NOMO-1 treated with DMSO at 0.1 percent for 48 hours (cell line): Measurements from ENCODE around the gene RBM3.

Experiments
- DNase-seq: peaks from one replicate; lab custom pipeline; 2025; ENCODE audit not compliant: unreplicated experiment; lab: John Stamatoyannopoulos, UW

RBM3 gene

DNA sequence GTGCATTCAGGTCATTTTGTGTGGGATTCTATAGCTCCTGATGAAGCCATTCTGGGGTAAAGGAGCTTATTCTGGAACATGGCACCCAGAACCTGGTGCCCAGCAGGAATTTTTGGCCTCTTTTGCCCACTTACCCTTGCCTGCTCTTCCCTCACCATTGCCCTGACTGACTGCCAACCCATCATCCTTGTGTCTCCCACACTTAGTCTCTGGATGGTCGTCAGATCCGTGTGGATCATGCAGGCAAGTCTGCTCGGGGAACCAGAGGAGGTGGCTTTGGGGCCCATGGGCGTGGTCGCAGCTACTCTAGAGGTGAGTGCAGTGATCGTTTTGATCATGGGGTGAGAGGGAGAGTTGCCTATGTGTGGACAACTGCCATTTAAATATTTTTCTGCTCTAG lies 1.8 kb downstream of the RBM3 start:
- no peak for DNase-seq

- no peak for DNase-seq
These were observed 4.4 kb downstream of the RBM3 start for GRCh38 chrX:48578661-48579128.

- DNase-seq = no peak
These were observed 5.0 kb downstream of the RBM3 start for GRCh38 chrX:48579259-48579658.

GRCh38 chrX:48580662-48581061 lies 6.4 kb downstream of the RBM3 start:
- DNase-seq = no peak

- DNase-seq = no peak
These were observed 10.4 kb downstream of the RBM3 start for GRCh38 chrX:48584698-48585097.

DNA sequence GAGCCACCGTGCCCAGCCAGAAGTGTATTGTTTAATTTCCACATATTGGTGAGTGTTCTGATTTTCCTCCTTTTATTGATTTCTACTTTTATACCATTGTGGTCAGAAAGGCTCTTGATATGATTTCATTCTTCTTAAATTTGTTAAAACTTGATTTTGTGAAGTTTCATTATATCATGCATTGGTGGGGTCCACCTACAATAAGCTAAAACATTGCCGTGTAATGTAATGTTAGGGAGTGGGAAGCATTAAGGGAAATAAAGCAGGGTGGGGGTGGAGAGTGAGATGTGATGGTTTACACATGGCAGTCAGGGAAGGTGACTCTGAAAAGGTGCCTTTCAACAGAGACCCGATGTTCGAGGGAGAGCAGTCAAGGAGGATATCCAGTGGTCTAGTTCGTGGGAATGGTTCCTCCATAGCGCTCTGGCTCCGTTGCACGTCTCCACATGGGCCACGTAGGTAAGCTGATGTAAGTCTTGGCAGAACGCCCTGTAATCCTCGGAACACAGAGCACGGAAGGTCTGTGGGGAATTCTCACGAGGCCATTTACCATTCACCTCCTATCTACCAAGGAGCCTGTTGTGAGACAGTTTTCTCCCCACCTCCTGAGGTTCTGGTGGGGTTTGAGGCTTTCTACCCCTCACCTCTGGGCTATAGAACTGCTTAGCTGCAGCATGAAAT lies 15.3 kb downstream of the RBM3 start:
- DNase-seq = no peak

GRCh38 chrX:48590203-48591103 lies 16.2 kb downstream of the RBM3 start:
- no peak for DNase-seq

DNA sequence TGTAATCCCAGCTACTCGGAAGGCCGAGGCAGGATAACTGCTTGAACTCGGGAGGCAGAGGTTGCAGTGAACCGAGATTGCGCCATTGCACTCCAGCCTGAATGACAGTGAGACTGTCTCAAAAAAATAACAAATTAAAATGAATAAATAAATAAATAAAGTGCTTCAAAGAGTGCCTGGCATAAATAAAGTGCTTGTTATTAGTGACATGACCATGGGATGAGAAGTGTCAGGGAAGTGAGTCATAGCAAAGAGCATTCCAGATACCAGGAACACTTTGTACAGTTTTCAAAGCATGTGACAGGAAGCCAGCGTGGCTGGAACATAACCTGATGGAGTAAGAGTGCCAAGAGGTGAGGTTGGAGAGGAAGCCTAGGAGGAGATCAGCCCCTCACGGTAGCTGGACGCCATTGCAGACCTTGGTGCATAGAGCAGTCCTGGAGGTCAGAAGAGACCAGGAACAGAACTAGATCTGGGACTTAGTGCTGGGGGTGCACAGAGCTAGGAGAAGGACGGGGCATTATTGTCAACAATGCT lies 17.0 kb downstream of the RBM3 start:
- no peak for DNase-seq

GRCh38 chrX:48592971-48593370 lies 18.7 kb downstream of the RBM3 start:
- no peak for DNase-seq

- no peak for DNase-seq
These were observed 21.6 kb downstream of the RBM3 start for GRCh38 chrX:48595929-48596328.

DNA sequence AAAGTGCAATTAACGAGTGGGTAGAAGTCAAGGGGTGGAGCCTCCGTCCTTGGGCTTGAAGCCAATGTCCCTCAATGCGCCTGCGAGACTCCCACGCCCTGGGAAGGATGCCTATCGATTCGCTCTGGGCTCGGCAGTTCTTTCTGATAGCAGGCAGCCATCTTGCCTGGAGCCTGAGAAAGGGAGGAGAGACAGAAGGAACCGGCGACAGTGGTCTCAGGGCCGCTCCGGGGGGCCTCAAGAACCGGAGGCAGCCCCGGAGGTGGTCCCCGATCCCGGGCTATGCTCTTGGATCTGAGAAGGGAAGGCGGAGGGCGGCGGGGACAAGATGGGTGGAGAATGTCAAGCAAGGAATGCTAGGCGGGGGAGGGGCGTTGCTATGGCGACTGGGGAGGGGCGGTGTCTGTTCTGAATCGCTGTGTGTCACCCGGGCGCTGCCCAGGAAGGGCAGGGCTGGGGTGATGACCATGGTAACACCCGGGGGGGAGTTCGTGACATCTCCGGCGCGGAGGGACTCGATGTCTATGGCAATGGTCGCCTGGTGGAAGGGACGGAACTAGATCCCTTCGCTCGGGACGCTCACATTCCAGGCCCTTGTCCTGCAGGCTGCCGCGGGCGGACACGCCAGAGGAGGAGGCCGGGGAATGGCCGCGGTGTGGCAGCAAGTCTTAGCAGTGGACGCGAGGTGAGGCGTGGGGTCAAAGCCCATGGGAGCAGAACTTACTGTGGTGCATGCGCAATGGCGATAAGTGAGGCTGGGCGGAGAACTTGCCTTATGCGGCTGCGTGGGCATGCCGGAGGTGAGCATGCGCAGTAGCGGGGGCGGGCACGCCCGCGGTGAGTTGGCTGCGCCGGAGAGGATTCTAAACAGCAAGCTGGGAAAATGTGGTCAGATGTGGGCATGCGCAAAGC lies 23.3 kb downstream of the RBM3 start, which contains the start of gene WDR13:
WDR13 (plus strand) TSS at position 140 of the 912 bp plus-strand sequence; CDS start at position 645, 505 bp downstream.
- peak; percentile 76 for DNase-seq

GRCh38 chrX:48598614-48599013 lies 24.3 kb downstream of the RBM3 start:
- DNase-seq = no peak

DNA sequence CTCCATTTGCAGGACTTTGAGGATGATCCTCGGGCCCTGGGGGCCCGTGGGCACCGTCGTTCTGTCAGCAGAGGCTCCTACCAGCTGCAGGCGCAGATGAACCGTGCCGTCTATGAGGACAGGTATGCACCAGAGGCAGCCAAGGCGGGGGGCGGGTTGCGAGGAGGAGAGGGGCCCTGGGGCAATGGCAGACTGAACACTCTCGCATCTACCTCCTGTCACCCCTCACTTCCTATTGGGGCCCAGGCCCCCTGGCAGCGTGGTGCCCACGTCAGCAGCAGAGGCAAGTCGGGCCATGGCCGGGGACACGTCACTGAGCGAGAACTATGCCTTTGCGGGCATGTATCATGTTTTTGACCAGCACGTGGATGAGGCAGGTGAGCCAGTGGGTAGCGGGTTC lies 25.1 kb downstream of the RBM3 start:
- DNase-seq = no peak

- no peak for DNase-seq
These were observed 25.9 kb downstream of the RBM3 start for GRCh38 chrX:48600226-48600625.

DNA sequence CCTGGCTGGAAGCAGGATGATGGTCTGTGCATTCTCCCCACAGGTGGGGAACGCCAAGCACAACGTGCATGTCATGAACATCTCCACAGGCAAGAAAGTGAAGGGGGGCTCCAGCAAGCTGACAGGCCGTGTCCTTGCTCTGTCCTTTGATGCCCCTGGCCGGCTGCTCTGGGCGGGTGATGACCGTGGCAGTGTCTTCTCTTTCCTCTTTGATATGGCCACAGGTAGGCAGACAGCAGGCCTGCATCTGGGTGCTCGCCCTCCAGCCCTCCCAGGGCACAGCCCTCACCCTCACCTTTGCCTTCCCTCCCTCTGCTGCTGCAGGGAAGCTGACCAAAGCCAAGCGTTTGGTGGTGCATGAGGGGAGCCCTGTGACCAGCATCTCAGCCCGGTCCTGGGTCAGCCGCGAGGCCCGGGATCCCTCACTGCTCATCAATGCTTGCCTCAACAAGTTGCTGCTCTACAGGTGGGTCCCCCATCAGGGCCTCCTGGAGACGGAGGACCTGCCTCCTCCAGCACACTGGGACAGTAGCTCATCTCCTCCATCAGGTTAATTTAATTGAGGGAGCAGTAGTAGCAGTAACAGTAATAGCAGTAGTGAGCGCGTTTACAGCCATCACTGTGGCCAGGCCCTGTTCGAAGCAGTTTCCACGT lies 27.6 kb downstream of the RBM3 start:
- DNase-seq = no peak

- no peak for DNase-seq
These were observed 30.4 kb downstream of the RBM3 start for GRCh38 chrX:48604701-48605100.

GRCh38 chrX:48606091-48606490 lies 31.8 kb downstream of the RBM3 start:
- no peak for DNase-seq

DNA sequence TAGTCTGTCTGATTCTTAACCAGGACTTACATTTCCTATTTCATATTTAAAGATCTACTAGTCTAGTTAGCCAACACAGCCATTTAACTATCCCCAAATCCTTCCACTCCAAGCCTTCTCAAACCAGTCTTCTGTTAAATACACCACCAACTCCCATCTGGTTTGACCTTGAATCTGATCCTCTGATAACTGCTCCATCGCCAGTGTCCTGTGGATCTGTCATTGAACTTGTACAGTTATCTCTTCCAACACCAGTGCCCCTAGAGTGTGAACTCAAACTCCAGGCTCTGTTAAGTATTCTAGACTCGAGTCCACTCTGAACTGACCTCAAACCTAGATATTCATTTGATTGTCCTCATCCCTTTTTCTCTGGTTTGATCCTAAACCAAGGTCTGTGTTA lies 37.4 kb downstream of the RBM3 start:
- DNase-seq = no peak

- DNase-seq = no peak
These were observed 39.3 kb downstream of the RBM3 start for GRCh38 chrX:48613502-48614160.

GRCh38 chrX:48616576-48616975 lies 42.3 kb downstream of the RBM3 start:
- DNase-seq = no peak
